GM12865 (cell line): Measurements from ENCODE around the gene NRAS.

Experiments
- DNase-seq: peaks from one replicate; pipeline ENCODE4 v3.0.0; 2010; ENCODE audit warnings: low read depth
- H3K4me3 ChIP-seq: 2 replicates; pipeline ENCODE4 v1.5.1; 2011; ENCODE audit warnings: mild to moderate bottlenecking, low read depth, low read length, control low read depth
- TF ChIP-seq, protein P1 (sequence below): IDR thresholded peaks from 2 replicates; pipeline ENCODE4 v1.5.1; 2011; ENCODE audit warnings: low read length, control low read depth, low read depth, inconsistent platforms; ENCODE audit not compliant: insufficient read depth; ENCODE audit errors: missing control alignments

The NRAS gene

DNA sequence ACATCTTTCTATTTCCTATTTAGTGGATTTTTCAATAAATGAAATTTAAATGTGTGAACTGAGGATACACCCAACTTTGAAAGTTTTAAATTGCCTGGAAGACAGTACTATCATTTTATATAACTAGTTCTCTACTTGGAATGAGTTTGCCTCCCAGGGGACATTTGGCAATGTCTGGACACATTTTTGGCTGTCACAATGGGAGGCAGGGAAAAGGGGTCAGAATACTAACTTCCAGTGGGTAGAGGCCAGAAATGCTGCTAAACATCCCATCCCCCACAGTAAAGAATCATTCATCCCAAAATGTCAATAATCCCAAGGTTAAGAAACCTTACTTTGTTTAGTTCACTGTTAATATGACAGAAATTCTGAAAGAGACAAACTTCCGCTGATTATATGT is 13.2 kb upstream of the NRAS start:
- no peak overlapping the region for H3K4me3 ChIP-seq
- TF ChIP-seq, protein P1, sequence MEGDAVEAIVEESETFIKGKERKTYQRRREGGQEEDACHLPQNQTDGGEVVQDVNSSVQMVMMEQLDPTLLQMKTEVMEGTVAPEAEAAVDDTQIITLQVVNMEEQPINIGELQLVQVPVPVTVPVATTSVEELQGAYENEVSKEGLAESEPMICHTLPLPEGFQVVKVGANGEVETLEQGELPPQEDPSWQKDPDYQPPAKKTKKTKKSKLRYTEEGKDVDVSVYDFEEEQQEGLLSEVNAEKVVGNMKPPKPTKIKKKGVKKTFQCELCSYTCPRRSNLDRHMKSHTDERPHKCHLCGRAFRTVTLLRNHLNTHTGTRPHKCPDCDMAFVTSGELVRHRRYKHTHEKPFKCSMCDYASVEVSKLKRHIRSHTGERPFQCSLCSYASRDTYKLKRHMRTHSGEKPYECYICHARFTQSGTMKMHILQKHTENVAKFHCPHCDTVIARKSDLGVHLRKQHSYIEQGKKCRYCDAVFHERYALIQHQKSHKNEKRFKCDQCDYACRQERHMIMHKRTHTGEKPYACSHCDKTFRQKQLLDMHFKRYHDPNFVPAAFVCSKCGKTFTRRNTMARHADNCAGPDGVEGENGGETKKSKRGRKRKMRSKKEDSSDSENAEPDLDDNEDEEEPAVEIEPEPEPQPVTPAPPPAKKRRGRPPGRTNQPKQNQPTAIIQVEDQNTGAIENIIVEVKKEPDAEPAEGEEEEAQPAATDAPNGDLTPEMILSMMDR, result no peak
- no peak for DNase-seq

DNA sequence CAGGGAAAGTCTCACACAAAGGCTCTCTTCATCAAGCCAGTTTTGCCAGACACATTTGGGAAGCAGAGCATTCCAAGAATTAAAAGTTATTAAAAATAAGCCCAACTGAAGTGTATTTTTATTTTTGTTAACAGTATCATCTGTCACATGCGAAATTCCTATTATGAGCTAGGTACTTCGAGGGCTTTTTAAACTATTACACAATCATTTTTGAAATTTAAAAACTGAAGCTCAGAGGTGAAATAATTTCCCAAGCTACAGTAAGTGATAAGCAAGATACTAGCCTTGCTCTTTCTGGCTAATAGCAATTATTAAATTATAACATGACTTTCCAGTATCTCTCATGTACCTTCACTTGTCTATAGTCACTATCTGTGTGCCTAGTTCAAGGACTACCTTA is 12.0 kb upstream of the NRAS start:
- DNase-seq, result no peak
- no peak overlapping the region for H3K4me3 ChIP-seq
- TF ChIP-seq, protein P1, result no peak

DNA sequence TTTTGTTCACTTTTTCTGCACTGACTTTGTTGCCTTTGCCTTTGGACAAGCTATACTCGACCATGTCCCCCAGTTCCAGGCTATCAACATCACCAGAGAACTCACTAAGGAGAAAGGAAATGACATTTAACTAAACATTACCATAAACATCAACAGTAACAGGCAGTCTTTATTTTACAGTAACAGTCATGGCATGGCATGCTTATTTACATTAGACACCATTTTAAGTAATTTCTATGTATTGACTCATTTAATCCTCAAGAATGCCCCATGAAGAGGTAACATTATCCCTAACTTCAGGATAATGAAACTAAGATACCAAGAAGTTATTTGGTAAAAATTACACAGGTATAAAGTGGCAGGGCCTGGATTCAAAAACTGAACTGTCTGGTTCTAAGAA is 8.7 kb upstream of the NRAS start:
- H3K4me3 ChIP-seq, result no peak overlapping the region
- DNase-seq, result no peak
- TF ChIP-seq, protein P1, result no peak

DNA sequence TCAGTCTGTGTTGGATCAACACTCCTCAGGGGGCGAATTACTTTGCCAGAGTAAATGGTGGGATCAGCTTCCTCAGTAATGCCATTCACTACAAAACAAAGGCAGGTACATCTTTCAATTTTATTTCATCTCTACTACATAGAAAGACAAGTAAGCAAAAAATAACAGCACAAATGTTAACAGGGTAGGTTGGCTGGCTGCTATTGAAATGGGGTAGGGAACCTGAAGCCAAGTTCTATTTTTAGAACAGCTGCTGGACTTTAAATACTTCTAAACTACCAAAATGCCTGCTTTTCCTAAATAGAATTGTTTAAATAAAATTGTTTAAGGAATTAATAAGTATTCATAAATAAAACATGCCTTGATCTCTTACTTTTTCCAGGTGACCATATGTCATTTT is 7.3 kb upstream of the NRAS start:
- DNase-seq, result no peak
- no peak overlapping the region for H3K4me3 ChIP-seq
- TF ChIP-seq, protein P1, result no peak

DNA sequence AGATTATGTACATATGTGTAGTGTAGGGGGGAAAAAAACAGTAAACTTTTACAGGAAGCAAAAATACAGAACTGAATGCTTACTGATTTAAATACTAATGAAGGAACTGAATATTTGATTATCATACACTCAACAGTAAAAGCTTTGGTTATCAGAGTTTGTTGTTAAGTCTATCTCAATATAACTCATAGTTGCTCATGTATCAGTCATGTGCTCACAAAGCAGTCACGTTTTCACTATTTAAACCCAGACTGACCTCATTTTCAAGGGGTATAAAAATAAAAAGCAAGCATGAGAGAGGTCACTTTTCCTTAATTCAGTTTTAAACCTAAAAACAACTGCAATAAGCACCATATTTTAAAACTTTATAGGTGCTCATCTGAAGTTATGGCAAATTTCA is 6.9 kb upstream of the NRAS start:
- no peak for DNase-seq
- no peak overlapping the region for H3K4me3 ChIP-seq
- TF ChIP-seq, protein P1, result no peak

DNA sequence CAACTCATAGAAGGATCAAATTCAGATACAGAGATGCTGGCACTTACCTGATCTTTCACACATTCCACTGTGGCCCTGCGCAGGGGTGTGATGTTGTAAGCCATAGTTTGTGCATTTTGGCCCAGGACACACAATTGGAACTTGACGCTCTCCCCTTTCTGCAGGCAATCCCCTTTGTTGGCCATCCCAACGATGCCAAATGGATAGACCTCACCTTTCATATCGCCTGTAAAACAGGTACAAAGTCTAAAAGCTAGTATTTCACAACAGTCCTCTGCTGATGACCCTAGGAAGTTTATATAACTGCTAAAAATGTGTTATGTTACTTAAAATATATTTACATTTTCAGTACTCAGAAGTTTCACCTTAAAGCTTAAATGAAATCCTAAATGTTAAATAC is 3.9 kb upstream of the NRAS start:
- TF ChIP-seq, protein P1, result no peak
- H3K4me3 ChIP-seq, result no peak overlapping the region
- no peak for DNase-seq

DNA sequence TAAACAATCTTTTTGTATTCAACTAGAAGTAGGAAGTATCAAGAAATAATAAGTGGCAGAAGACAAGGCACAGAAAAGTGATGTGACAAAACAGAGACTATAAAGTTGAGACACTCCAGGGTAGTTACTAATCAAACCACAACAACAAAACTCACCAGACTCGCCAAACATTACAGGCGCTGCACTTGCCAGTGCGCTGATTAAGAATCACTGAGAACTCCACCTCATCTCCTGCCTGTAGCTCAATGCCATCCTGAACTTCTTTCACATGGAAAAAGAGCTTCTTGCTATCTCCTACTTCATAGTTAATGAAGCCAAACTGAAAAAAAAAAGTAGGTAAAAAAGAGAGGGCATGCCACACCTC is 2.8 kb upstream of the NRAS start:
- TF ChIP-seq, protein P1, result no peak
- H3K4me3 ChIP-seq, result no peak overlapping the region
- no peak for DNase-seq
